Keratinocyte (primary cell): ENCODE measurements around the gene RDH13. TPM values are rescaled to one million over a fixed set of nuclear protein-coding genes. Genes with fewer than 3 reads are reported as not detected.

Experiments used
- DNase-seq: peaks from one replicate; pipeline ENCODE4 v3.0.0-alpha.2; 2011; ENCODE audit warnings: low read depth, missing footprints, low spot score
- FAIRE-seq: peaks from 2 replicates; lab custom pipeline; 2011; peaks lifted over from hg19 to GRCh38; lab: Jason Lieb, UNC
- H2AFZ ChIP-seq: 2 replicates; pipeline ENCODE4 v1.6.0; 2012; ENCODE audit warnings: low read length, control low read depth, inconsistent platforms; ENCODE audit not compliant: control insufficient read depth
- H3K27ac ChIP-seq: 2 replicates; pipeline ENCODE4 v1.5.1; 2011; ENCODE audit warnings: low read length; ENCODE audit not compliant: control insufficient read depth, insufficient read depth
- H3K27me3 ChIP-seq: 3 replicates; pipeline ENCODE4 v1.6.0; 2011; ENCODE audit warnings: low read length; ENCODE audit not compliant: control insufficient read depth, insufficient read depth; ENCODE audit errors: extremely low read depth
- H3K36me3 ChIP-seq, 2 experiments: 2 replicates in 1 of 2; 3 replicates in 1 of 2; pipeline ENCODE4 v1.5.1; 2011; ENCODE audit warnings: low read length in 2 of 2, mild to moderate bottlenecking in 1 of 2; ENCODE audit not compliant: control insufficient read depth in 2 of 2, insufficient read depth in 2 of 2; ENCODE audit errors: extremely low read depth in 1 of 2
- H3K4me1 ChIP-seq: 3 replicates; pipeline ENCODE4 v1.5.1; 2011; ENCODE audit warnings: low read length; ENCODE audit not compliant: control insufficient read depth, insufficient read depth; ENCODE audit errors: extremely low read depth
- H3K4me2 ChIP-seq: 3 replicates; pipeline ENCODE4 v1.6.0; 2011; ENCODE audit warnings: low read depth, low read length; ENCODE audit not compliant: control insufficient read depth, insufficient read depth; ENCODE audit errors: extremely low read depth
- H3K4me3 ChIP-seq, 3 experiments: fragments of 200-600 bp in 1 of 3; sonication (generic) in 1 of 3; 2 replicates in 2 of 3; 3 replicates in 1 of 3; pipeline ENCODE4 v1.5.1; 2011 to 2016; ENCODE audit warnings: low read length in 3 of 3, mild to moderate bottlenecking in 3 of 3, control low read depth in 2 of 3, inconsistent platforms in 1 of 3, low read depth in 1 of 3, mixed read lengths in 1 of 3, mixed run types in 1 of 3, moderate library complexity in 1 of 3; ENCODE audit not compliant: control insufficient read depth in 2 of 3, insufficient read depth in 2 of 3; ENCODE audit errors: extremely low read depth in 1 of 3
- H3K79me2 ChIP-seq: 2 replicates; pipeline ENCODE4 v1.6.0; 2012; ENCODE audit warnings: low read length; ENCODE audit not compliant: control insufficient read depth, insufficient read depth
- H3K9ac ChIP-seq: 3 replicates; pipeline ENCODE4 v1.6.0; 2011; ENCODE audit warnings: low read length; ENCODE audit not compliant: control insufficient read depth, insufficient read depth; ENCODE audit errors: extremely low read depth
- H3K9me1 ChIP-seq: 3 replicates; pipeline ENCODE4 v1.6.0; 2011; ENCODE audit warnings: low read length; ENCODE audit not compliant: control insufficient read depth, insufficient read depth; ENCODE audit errors: extremely low read depth
- H3K9me3 ChIP-seq: 2 replicates; pipeline ENCODE4 v1.5.1; 2012; ENCODE audit warnings: low read depth, low read length; ENCODE audit not compliant: control insufficient read depth
- H4K20me1 ChIP-seq: 3 replicates; pipeline ENCODE4 v1.6.0; 2011; ENCODE audit warnings: low read length; ENCODE audit not compliant: control insufficient read depth, insufficient read depth; ENCODE audit errors: extremely low read depth
- CTCF ChIP-seq, 3 experiments: IDR thresholded peaks in 1 of 3; conservative IDR thresholded peaks in 1 of 3; optimal IDR thresholded peaks in 1 of 3; 2 replicates in 2 of 3; 3 replicates in 1 of 3; pipeline versions ENCODE3 to v1.5.1; 2011; ENCODE audit warnings: low read length in 3 of 3, mild to moderate bottlenecking in 3 of 3, moderate library complexity in 2 of 3, control low read depth in 1 of 3, inconsistent platforms in 1 of 3; ENCODE audit not compliant: insufficient read depth in 2 of 3; ENCODE audit errors: extremely low read depth in 1 of 3
- EZH2 ChIP-seq: IDR thresholded peaks from one replicate; pipeline ENCODE4 v1.6.1; 2012; ENCODE audit warnings: inconsistent platforms, mild to moderate bottlenecking, low read length, moderate library complexity
- dilution Hi-C: fragments of 300-500 bp; cut with MboI; formaldehyde crosslinking; loops from one replicate; pipeline ENCODE4 v1.7.0; 2020; ENCODE audit warnings: low sequenced_read_pairs; ENCODE audit not compliant: extremely low pct_ligation_motif_present
- polyA plus RNA-seq, 5 experiments: library from polyadenylated mRNA; depleted of rRNA in 3 of 5; stranded (reverse) in 3 of 5; stranded (forward) in 1 of 5; unstranded in 1 of 5; fragments of >200 nt; gene quantifications; 1 replicate in 1 of 5; 2 replicates in 3 of 5; 3 replicates in 1 of 5; pipeline versions ENCODE4 v1.2.1 to v1.2.3, GENCODE V29; 2011 to 2012; ENCODE audit warnings: missing spikeins in 2 of 5, low read depth in 1 of 5, low replicate concordance in 1 of 5

Gene RDH13
- polyA plus RNA-seq, 1 donor (not counting 4 experiments of a cell fraction or from before 2014, with no cell fraction given), result 10.6 TPM

GRCh38 chr19:55046975-55047622, 15.8 kb downstream of the RDH13 start:
- Histone ChIP-seq H3K4me2 (no peak overlapping the region), H3K9ac (no peak overlapping the region), H4K20me1 (no peaks in the 10 kb centered on the region), H3K4me3 (no peak overlapping the region), H2AFZ (no peak overlapping the region), H3K9me3 (no peaks in the 10 kb centered on the region), H3K36me3 (peaks cover 28 to 31% of the 10 kb centered on the region in 2 experiments), H3K27ac (no peak overlapping the region), H3K79me2 (no peaks in the 10 kb centered on the region), H3K9me1 (no peaks in the 10 kb centered on the region), H3K4me1 (no peaks in the 10 kb centered on the region), H3K27me3 (no peaks in the 10 kb centered on the region)
- FAIRE-seq (no peak), DNase-seq (no peak)
- dilution Hi-C loops, result no loop called here
- no peak for TF ChIP-seq CTCF (optimal IDR thresholded peaks at IDR 0.05 in 1 of 3, IDR thresholded peaks at IDR 0.05 in 1 of 3, conservative IDR thresholded peaks at IDR 0.05 in 1 of 3; ENCODE audit: extremely low read depth in 1 of 3, insufficient read depth in 2 of 3, low read length in 3 of 3)

- Histone ChIP-seq H3K36me3 (peaks cover 26 to 27% of the 10 kb centered on the region in 2 experiments), H3K79me2 (no peaks in the 10 kb centered on the region), H3K27me3 (no peaks in the 10 kb centered on the region), H3K4me2 (no peak overlapping the region), H3K9me1 (no peaks in the 10 kb centered on the region), H3K4me3 (no peak overlapping the region), H3K4me1 (no peaks in the 10 kb centered on the region), H3K9ac (no peak overlapping the region), H3K27ac (no peak overlapping the region), H3K9me3 (no peaks in the 10 kb centered on the region), H2AFZ (no peak overlapping the region), H4K20me1 (no peaks in the 10 kb centered on the region)
- FAIRE-seq (no peak), DNase-seq (no peak)
- dilution Hi-C loops, result no loop called here
- TF ChIP-seq EZH2, result no peak
- TF ChIP-seq CTCF (optimal IDR thresholded peaks at IDR 0.05 in 1 of 3, IDR thresholded peaks at IDR 0.05 in 1 of 3, conservative IDR thresholded peaks at IDR 0.05 in 1 of 3; ENCODE audit: extremely low read depth in 1 of 3, insufficient read depth in 2 of 3, low read length in 3 of 3), result no peak
Observed at GRCh38 chr19:55044771-55045716, 17.9 kb downstream of the RDH13 start.
